HepG2 (cell line): ENCODE results near the gene NET1. TPM values are rescaled to one million over a fixed set of nuclear protein-coding genes. Genes with fewer than 3 reads are reported as not detected.

Experiments
- ASH2L ChIP-seq: fragments of 300-600, 200-600 bp; sonication (generic); IDR thresholded peaks from 2 replicates; pipeline ENCODE4 v1.7.0; 2017; ENCODE audit warnings: low read depth, mild to moderate bottlenecking, moderate library complexity, mixed read lengths, low read length; ENCODE audit not compliant: insufficient read length
- ATF2 ChIP-seq: sonication (generic); formaldehyde crosslinking; IDR thresholded peaks from 2 replicates; pipeline ENCODE4 v1.4.0; 2020; ENCODE audit warnings: missing genetic modification reagents
- BATF2 ChIP-seq: sonication (generic); formaldehyde crosslinking; IDR thresholded peaks from 2 replicates; pipeline ENCODE4 v1.8.0; 2022; ENCODE audit warnings: mild to moderate bottlenecking, missing genetic modification reagents, moderate library complexity
- BCLAF1 ChIP-seq: fragments of 450-650 bp; IDR thresholded peaks from 2 replicates; pipeline ENCODE4 v1.6.1; 2017; ENCODE audit warnings: mild to moderate bottlenecking
- FOXC1 ChIP-seq: sonication (generic); formaldehyde crosslinking; IDR thresholded peaks from 2 replicates; pipeline ENCODE4 v1.8.0; 2022; ENCODE audit warnings: mild to moderate bottlenecking, missing genetic modification reagents, borderline replicate concordance
- GMEB2 ChIP-seq: IDR thresholded peaks from 2 replicates; pipeline ENCODE4 v1.6.1; 2016; ENCODE audit warnings: missing biosample characterization, missing genetic modification reagents, low read depth
- IRF1 ChIP-seq: sonication (generic); formaldehyde crosslinking; IDR thresholded peaks from 2 replicates; pipeline ENCODE4 v1.4.0; 2020; ENCODE audit warnings: low read depth, mild to moderate bottlenecking, missing genetic modification reagents
- KLF12 ChIP-seq: sonication (generic); formaldehyde crosslinking; IDR thresholded peaks from 2 replicates; pipeline ENCODE4 v1.4.0; 2020; ENCODE audit warnings: missing genetic modification reagents, borderline replicate concordance
- NFYB ChIP-seq: sonication (generic); formaldehyde crosslinking; IDR thresholded peaks from 2 replicates; pipeline ENCODE4 v1.4.0; 2020; ENCODE audit warnings: missing genetic modification reagents
- NR2F2 ChIP-seq: IDR thresholded peaks from 2 replicates; pipeline ENCODE4 v1.6.1; 2012; ENCODE audit warnings: low read depth, inconsistent platforms, borderline replicate concordance
- XBP1 ChIP-seq: sonication (generic); formaldehyde crosslinking; IDR thresholded peaks from 2 replicates; pipeline ENCODE4 v1.5.0; 2020; ENCODE audit warnings: missing genetic modification reagents
- XRCC5 ChIP-seq: fragments of 200-400 bp; formaldehyde crosslinking; optimal IDR thresholded peaks from 2 replicates; pipeline ENCODE3; 2017; ENCODE audit warnings: mild to moderate bottlenecking, low read length
- ZBTB25 ChIP-seq: IDR thresholded peaks from 2 replicates; pipeline ENCODE4 v1.6.1; 2018; ENCODE audit warnings: missing genetic modification reagents
- ZBTB8A ChIP-seq: sonication (generic); formaldehyde crosslinking; IDR thresholded peaks from 2 replicates; pipeline ENCODE4 v1.4.0; 2020; ENCODE audit warnings: mild to moderate bottlenecking, low read depth, missing genetic modification reagents, borderline replicate concordance
- ZFP37 ChIP-seq: sonication (generic); formaldehyde crosslinking; IDR thresholded peaks from 2 replicates; pipeline ENCODE4 v1.4.0; 2020; ENCODE audit warnings: missing genetic modification reagents, borderline replicate concordance
- ZKSCAN5 ChIP-seq: sonication (generic); formaldehyde crosslinking; IDR thresholded peaks from 2 replicates; pipeline ENCODE4 v1.5.1; 2020; ENCODE audit warnings: mild to moderate bottlenecking, missing genetic modification reagents
- ZNF329 ChIP-seq: sonication (generic); formaldehyde crosslinking; IDR thresholded peaks from 2 replicates; pipeline ENCODE4 v1.9.0; 2021; ENCODE audit warnings: low read depth, mild to moderate bottlenecking, missing genetic modification reagents
- ZNF441 ChIP-seq: sonication (generic); formaldehyde crosslinking; IDR thresholded peaks from 2 replicates; pipeline ENCODE4 v1.7.0; 2021; ENCODE audit warnings: missing genetic modification reagents, borderline replicate concordance
- ZNF598 ChIP-seq: sonication (generic); formaldehyde crosslinking; IDR thresholded peaks from 2 replicates; pipeline ENCODE4 v1.5.1; 2020; ENCODE audit warnings: mild to moderate bottlenecking, missing genetic modification reagents, borderline replicate concordance
- ZSCAN12 ChIP-seq: sonication (generic); formaldehyde crosslinking; IDR thresholded peaks from 2 replicates; pipeline ENCODE4 v1.9.0; 2021; ENCODE audit warnings: mild to moderate bottlenecking, missing genetic modification reagents
- ZSCAN31 ChIP-seq: sonication (generic); formaldehyde crosslinking; IDR thresholded peaks from 2 replicates; pipeline ENCODE4 v1.5.0; 2020; ENCODE audit warnings: low read depth, mild to moderate bottlenecking, missing genetic modification reagents
- polyA plus RNA-seq, 8 experiments: library from polyadenylated mRNA; depleted of rRNA in 3 of 8; stranded (reverse) in 7 of 8; unstranded in 1 of 8; fragments of >200 nt; fragmentation: Illumina TruSeq in 4 of 8; extraction: Trizol in 4 of 8; gene quantifications; 2 replicates each; pipeline versions ENCODE4 v1.2.1 to v1.2.3, GENCODE V29; 2011 to 2016; ENCODE audit warnings: low read depth in 4 of 8, missing spikeins in 1 of 8, mixed read lengths in 1 of 8; ENCODE audit not compliant: insufficient read depth in 1 of 8
- total RNA-seq, 5 experiments: library from RNA; depleted of rRNA; stranded (reverse); fragments of >200 nt; fragmentation: Illumina TruSeq; extraction: Trizol; gene quantifications; 2 replicates each; pipeline ENCODE4 v1.2.3, GENCODE V29; 2016; ENCODE audit warnings: low read depth in 1 of 5

NET1 gene
- total and polyA plus RNA-seq, 2 of the 13 experiments (the other 11 are each of a cell fraction or from before 2014, with no cell fraction given), result 48.1 to 65.8 TPM

GRCh38 chr10:5446390-5446926 lies 34.1 kb downstream of the NET1 start (continued):
- 0 out of 2 replicates have a peak, but pooled peaks have one; percentile 59 for TF ChIP-seq ZNF598 (CRISPR knock-in tag)
- TF ChIP-seq BCLAF1, result no peak
- TF ChIP-seq ZNF329 (CRISPR knock-in tag), result peak; percentile 55; the same call in 1 of the 2 replicates
- TF ChIP-seq ZSCAN12, result 0 out of 2 replicates have a peak, but pooled peaks have one; percentile 78
- no peak for TF ChIP-seq BATF2 (CRISPR knock-in tag)
- no peak for TF ChIP-seq XBP1
- TF ChIP-seq GMEB2, result no peak
- no peak for TF ChIP-seq ZBTB8A (CRISPR knock-in tag)
- TF ChIP-seq ZBTB25 (CRISPR knock-in tag), result peak; percentile 89
- peak; percentile 60; the same call in 1 of the 2 replicates for TF ChIP-seq NR2F2
- TF ChIP-seq XRCC5, result no peak
- peak; percentile 77 for TF ChIP-seq ASH2L
- peak; percentile 90 for TF ChIP-seq ZSCAN31 (CRISPR knock-in tag)
- no peak for TF ChIP-seq ZKSCAN5 (CRISPR knock-in tag)
- TF ChIP-seq ZFP37 (CRISPR knock-in tag), result peak; percentile 81
- TF ChIP-seq ZNF441, result peak; percentile 90
- peak; percentile 53; the same call in 1 of the 2 replicates for TF ChIP-seq KLF12 (CRISPR knock-in tag)
- TF ChIP-seq NFYB, result peak; percentile 42; the same call in 1 of the 2 replicates
- TF ChIP-seq FOXC1 (CRISPR knock-in tag), result peak; percentile 85; the same call in 1 of the 2 replicates
- no peak for TF ChIP-seq IRF1 (CRISPR knock-in tag)
- peak; percentile 87 for TF ChIP-seq ATF2 (CRISPR knock-in tag)
